PFSK-1 (cell line): ENCODE data around the gene TTLL10.

Experiments used
- POLR2AphosphoS5 ChIP-seq: IDR thresholded peaks from 2 replicates; pipeline ENCODE4 v1.6.1; 2012; ENCODE audit warnings: low read depth, mild to moderate bottlenecking, control low read depth, low read length, moderate library complexity
- REST ChIP-seq, 2 experiments: IDR thresholded peaks; 2 replicates each; pipeline versions ENCODE4 v1.6.1 to v1.8.0; 2011 to 2012; ENCODE audit warnings: low read depth in 2 of 2, low read length in 2 of 2, control low read depth in 1 of 2, inconsistent platforms in 1 of 2, mild to moderate bottlenecking in 1 of 2, moderate library complexity in 1 of 2; ENCODE audit not compliant: insufficient read depth in 1 of 2
- SIN3A ChIP-seq: IDR thresholded peaks from 2 replicates; pipeline ENCODE4 v1.6.1; 2012; ENCODE audit warnings: mild to moderate bottlenecking, low read length, moderate library complexity, borderline replicate concordance; ENCODE audit not compliant: insufficient read depth
- TAF1 ChIP-seq: IDR thresholded peaks from 2 replicates; pipeline ENCODE4 v1.6.1; 2012; ENCODE audit warnings: low read length, control low read depth, borderline replicate concordance; ENCODE audit not compliant: insufficient read depth

GRCh38 chr1:1165485-1165884 is 8.2 kb upstream of the TTLL10 start:
- TF ChIP-seq SIN3A (no peak), POLR2AphosphoS5 (no peak), REST (IDR thresholded peaks at IDR 0.05; ENCODE audit: insufficient read depth in 1 of 2, low read depth in 2 of 2, low read length in 2 of 2) (no peak), TAF1 (no peak)
